ENCODE results near the gene RAF1. TPM values are rescaled to one million over a fixed set of nuclear protein-coding genes. Genes with fewer than 3 reads are reported as not detected.
"Not testable (repeated sequence)": the region's sequence is repeated elsewhere in the genome, so short reads cannot be mapped to it uniquely, and the experiment has no call there.

The RAF1 gene
- total RNA-seq, 1 donor from 2014 or later: 90.3 TPM

DNA sequence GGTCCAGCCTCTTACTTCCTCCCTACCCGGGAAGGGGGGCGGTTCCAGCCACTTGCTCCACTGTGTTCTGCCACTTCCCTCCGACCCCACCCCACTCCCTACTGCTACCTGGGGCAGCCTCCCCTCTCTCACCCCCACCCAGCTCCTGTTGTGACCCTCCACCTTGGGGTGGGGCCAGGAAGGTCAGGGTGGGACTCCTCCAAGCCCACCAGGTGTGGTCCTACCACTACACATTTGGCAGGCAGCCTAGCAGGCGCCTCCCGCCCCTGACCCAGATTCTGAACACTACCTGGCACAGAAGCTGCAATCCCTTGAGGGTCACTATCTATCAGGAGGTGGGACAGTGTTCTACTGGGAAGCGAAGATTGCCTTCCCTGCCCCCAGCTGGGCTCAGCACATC is 13.7 kb upstream of the RAF1 start:
- DNase-seq (ENCODE audit: extremely low spot score, unreplicated experiment): no peak
- H3K9me3 Mint-ChIP-seq (ENCODE audit: unreplicated experiment): no peaks in the 10 kb centered on the region
- H3K27me3 Mint-ChIP-seq (ENCODE audit: unreplicated experiment): no peaks in the 10 kb centered on the region
- H3K4me3 Mint-ChIP-seq (ENCODE audit: unreplicated experiment): no peak overlapping the region
- H3K4me1 Mint-ChIP-seq (ENCODE audit: unreplicated experiment): peaks cover 16% of the 10 kb centered on the region
- H3K27ac Mint-ChIP-seq (ENCODE audit: unreplicated experiment): no peak overlapping the region
- TF ChIP-seq, protein P1, sequence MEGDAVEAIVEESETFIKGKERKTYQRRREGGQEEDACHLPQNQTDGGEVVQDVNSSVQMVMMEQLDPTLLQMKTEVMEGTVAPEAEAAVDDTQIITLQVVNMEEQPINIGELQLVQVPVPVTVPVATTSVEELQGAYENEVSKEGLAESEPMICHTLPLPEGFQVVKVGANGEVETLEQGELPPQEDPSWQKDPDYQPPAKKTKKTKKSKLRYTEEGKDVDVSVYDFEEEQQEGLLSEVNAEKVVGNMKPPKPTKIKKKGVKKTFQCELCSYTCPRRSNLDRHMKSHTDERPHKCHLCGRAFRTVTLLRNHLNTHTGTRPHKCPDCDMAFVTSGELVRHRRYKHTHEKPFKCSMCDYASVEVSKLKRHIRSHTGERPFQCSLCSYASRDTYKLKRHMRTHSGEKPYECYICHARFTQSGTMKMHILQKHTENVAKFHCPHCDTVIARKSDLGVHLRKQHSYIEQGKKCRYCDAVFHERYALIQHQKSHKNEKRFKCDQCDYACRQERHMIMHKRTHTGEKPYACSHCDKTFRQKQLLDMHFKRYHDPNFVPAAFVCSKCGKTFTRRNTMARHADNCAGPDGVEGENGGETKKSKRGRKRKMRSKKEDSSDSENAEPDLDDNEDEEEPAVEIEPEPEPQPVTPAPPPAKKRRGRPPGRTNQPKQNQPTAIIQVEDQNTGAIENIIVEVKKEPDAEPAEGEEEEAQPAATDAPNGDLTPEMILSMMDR (IDR thresholded peaks at IDR 0.05): no peak
- no peaks in the 10 kb centered on the region for H3K36me3 Mint-ChIP-seq (ENCODE audit: unreplicated experiment)

DNA sequence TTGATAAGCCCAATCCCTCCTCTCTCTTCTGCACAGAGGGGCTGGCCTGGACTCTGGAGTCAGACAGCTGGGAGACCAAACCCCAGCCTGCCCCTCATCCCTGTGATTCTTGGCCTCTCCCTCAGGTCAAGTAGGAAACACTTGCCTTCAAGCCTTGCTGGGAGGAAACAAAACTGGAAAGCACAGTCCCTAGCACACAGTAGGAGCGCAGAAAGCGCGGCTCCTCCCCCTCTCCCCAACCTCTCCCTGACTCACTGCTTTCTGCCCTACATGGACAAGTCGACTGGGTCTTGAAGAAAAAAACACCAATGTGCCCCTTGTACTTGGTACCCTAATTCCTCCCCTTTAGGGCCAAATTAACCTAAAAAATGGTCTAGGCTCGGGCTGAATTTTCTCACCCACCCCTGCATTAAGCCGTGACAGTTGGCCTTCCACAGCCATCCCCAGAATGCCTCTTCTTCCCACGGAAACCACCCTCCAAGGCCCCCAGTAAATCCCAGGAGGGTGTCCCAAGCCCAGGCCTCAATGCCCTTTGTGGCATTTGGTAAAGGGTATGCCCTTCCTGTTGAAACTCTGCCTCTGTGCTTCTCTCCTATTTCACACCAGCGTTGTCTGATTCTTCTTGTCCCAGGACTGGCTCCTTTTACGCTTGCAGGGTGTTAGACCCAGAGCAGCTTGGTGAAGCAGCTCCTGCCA is 11.3 kb upstream of the RAF1 start:
- no peak for DNase-seq (ENCODE audit: extremely low spot score, unreplicated experiment)
- Mint-ChIP-seq H3K36me3 (ENCODE audit: unreplicated experiment) (no peaks in the 10 kb centered on the region), H3K4me1 (ENCODE audit: unreplicated experiment) (peaks cover 8% of the 10 kb centered on the region), H3K9me3 (ENCODE audit: unreplicated experiment) (no peaks in the 10 kb centered on the region), H3K4me3 (ENCODE audit: unreplicated experiment) (no peak overlapping the region), H3K27me3 (ENCODE audit: unreplicated experiment) (no peaks in the 10 kb centered on the region), H3K27ac (ENCODE audit: unreplicated experiment) (no peak overlapping the region)
- TF ChIP-seq, protein P1 (IDR thresholded peaks at IDR 0.05): no peak

DNA sequence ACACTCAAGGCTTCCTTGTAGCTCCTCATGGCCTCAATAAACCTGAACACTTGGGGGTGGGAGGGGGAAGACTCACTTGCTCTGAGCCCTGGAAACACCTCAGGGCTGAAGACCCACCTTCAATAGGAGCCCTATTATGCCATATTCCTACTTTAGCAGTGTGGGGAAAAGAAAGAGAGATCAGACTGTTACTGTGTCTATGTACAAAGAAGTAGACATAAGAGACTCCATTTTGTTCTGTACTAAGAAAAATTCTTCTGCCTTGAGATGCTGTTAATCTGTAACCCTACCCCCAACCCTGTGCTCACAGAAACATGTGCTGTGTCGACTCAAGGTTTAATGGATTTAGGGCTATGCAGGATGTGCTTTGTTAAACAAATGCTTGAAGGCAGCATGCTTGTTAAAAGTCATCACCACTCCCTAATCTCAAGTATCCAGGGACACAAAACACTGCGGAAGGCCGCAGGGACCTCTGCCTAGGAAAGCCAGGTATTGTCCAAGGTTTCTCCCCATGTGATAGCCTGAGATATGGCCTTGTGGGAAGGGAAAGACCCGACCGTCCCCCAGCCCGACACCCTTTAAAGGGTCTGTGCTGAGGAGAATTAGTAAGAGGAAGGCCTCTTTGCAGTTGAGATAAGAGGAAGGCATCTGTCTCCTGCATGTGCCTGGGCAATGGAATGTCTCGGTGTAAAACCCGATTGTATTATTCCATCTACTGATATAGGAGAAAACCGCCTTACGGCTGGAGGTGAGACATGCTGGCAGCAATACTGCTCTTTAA is 10.2 kb upstream of the RAF1 start:
- not testable (repeated sequence) for DNase-seq (ENCODE audit: extremely low spot score, unreplicated experiment); H3K27ac Mint-ChIP-seq (ENCODE audit: unreplicated experiment); H3K4me3 Mint-ChIP-seq (ENCODE audit: unreplicated experiment); H3K9me3 Mint-ChIP-seq (ENCODE audit: unreplicated experiment); H3K27me3 Mint-ChIP-seq (ENCODE audit: unreplicated experiment); H3K4me1 Mint-ChIP-seq (ENCODE audit: unreplicated experiment); H3K36me3 Mint-ChIP-seq (ENCODE audit: unreplicated experiment)

DNA sequence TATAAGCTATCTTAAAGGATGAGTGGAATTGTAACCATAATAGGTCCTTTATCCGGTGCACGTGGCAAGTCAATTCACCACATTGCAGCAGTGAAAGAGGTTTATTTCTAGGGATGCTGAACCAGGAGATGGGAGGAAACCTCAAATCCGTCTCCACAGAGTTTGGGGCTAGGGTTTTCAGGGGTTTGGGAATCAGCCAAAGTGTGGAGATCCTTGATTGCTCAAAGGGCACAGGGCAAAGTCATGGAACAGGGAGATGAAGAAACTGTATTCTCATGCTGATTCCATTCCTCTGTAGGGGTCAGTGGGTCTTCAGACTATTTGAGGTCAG is 7.2 kb upstream of the RAF1 start:
- no peak for DNase-seq (ENCODE audit: extremely low spot score, unreplicated experiment)
- TF ChIP-seq, protein P1 (IDR thresholded peaks at IDR 0.05): no peak
- Mint-ChIP-seq H3K27me3 (ENCODE audit: unreplicated experiment) (no peaks in the 10 kb centered on the region), H3K4me1 (ENCODE audit: unreplicated experiment) (no peaks in the 10 kb centered on the region), H3K36me3 (ENCODE audit: unreplicated experiment) (no peaks in the 10 kb centered on the region), H3K9me3 (ENCODE audit: unreplicated experiment) (no peaks in the 10 kb centered on the region), H3K4me3 (ENCODE audit: unreplicated experiment) (no peak overlapping the region), H3K27ac (ENCODE audit: unreplicated experiment) (no peak overlapping the region)

DNA sequence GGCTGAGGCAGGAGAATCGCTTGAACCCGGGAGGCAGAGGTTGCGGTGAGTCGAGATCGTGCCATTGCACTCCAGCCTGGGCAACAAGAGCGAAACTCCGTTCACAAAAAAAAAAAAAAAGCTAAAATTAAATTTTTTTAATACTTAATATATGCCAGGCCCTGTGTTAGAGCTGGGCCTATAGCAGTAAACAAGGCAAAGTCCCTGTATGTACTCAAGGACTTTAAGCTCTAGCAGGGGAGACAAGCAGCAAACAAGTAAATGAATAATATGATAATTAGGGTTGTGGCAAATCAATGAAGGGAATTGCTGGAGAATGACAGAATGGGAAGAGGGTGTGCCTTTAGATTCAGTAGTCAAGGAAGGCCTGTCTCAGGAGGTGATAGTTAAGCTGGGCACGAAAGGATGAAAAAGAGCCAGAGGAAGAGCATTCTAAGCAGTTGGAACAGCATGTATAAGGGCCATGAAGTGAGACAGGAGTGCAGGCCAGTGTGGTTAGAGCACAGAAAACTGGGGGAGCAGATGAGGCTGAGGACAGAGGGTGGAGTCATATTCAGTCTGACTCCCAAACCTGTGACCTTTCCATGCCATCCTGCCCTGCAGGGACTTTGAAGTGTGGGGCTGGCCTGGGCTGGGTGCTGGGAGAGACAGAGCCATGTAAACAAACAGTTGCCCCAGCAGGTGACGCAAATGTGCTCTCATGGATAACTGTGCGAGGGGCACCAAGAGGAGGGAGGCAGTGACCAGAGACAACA is 6.6 kb upstream of the RAF1 start:
- H3K27ac Mint-ChIP-seq (ENCODE audit: unreplicated experiment): no peak overlapping the region
- TF ChIP-seq, protein P1 (IDR thresholded peaks at IDR 0.05): no peak
- no peaks in the 10 kb centered on the region for H3K9me3 Mint-ChIP-seq (ENCODE audit: unreplicated experiment)
- no peaks in the 10 kb centered on the region for H3K27me3 Mint-ChIP-seq (ENCODE audit: unreplicated experiment)
- DNase-seq (ENCODE audit: extremely low spot score, unreplicated experiment): no peak
- no peaks in the 10 kb centered on the region for H3K36me3 Mint-ChIP-seq (ENCODE audit: unreplicated experiment)
- H3K4me1 Mint-ChIP-seq (ENCODE audit: unreplicated experiment): no peaks in the 10 kb centered on the region
- H3K4me3 Mint-ChIP-seq (ENCODE audit: unreplicated experiment): no peak overlapping the region
